ENCODE measurements around the gene PINK1. TPM values are rescaled to one million over a fixed set of nuclear protein-coding genes. Genes with fewer than 3 reads are reported as not detected.
A peak's percentile ranks its signal among the peaks of the same experiment; 100 is the strongest.

Gene PINK1
- polyA plus RNA-seq, 1 donor (not counting 4 experiments of a cell fraction or from before 2014, with no cell fraction given), result 44.6 TPM

GRCh38 chr1:20695515-20695914, 62.3 kb downstream of the PINK1 start:
- dilution Hi-C loops (cut with MboI; ENCODE audit: extremely low pct_ligation_motif_present, low sequenced_read_pairs), result no loop called here
- no peak for FAIRE-seq
- H3K9me1 ChIP-seq (ENCODE audit: control insufficient read depth, extremely low read depth, insufficient read depth, low read length), result no peaks in the 10 kb centered on the region

DNA sequence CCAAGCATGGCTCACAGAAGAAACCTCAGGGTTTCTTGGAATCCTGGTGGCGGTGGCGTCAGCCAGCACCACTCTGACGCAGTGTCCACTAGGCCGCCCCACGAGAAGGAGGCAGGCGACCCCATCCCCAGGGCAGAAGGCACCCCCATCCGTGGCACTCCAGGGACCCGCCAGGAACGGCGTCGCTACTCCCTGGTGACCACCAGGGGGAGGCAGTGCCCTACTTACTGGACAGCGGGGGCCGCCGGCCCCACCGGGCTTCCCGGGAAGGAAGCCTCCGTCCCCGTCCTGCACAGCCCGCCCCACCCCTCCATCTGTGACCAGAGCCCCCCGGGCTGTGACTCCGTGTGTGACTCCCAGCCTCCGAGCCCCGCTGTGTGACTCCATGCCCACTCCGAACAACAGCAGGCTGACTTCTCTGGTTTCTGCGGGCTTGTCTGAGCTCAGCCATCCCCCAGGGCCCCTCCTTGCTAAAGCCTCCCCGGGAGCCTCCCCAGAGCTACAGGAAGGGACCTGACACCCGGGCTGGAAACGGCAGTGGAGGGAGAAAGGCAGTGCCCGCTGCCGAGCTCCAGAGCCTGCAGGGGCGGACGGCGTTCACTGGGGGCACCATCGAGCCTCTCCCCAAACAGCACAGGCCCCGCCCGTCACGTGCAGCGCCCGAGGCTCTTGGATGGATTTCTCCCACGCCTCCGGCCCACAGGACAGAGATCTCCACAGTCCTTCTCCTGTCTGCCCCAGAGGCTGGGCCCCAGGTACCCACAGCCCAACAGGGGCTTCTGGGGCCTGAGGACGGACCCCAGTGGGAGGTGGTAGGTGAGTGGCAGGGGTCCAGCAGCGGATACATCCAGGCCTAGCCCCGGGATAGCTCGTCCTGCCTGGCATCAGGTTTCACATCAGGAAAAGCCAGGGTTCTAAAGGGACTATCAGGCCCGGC, 63.4 kb downstream of the PINK1 start:
- FAIRE-seq, result peak; percentile 69
- H3K4me3 ChIP-seq (ENCODE audit: control insufficient read depth in 2 of 3, extremely low read depth in 1 of 3, insufficient read depth in 2 of 3, low read depth in 1 of 3, low read length in 3 of 3), result peak overlapping the region; percentile 32 to 75 (median 74)
- H2AFZ ChIP-seq (ENCODE audit: control insufficient read depth, low read length), result peak overlapping the region; percentile 82
- peaks cover 24% of the 10 kb centered on the region for H3K4me1 ChIP-seq (ENCODE audit: control insufficient read depth, extremely low read depth, insufficient read depth, low read length)
- peak overlapping the region; percentile 73 for H3K9ac ChIP-seq (ENCODE audit: control insufficient read depth, extremely low read depth, insufficient read depth, low read length)
- peaks cover 0 to 10% of the 10 kb centered on the region in 2 experiments for H3K36me3 ChIP-seq (ENCODE audit: control insufficient read depth in 2 of 2, extremely low read depth in 1 of 2, insufficient read depth in 2 of 2, low read length in 2 of 2)
- H3K4me2 ChIP-seq (ENCODE audit: control insufficient read depth, extremely low read depth, insufficient read depth, low read depth, low read length), result peak overlapping the region; percentile 67
- DNase-seq (ENCODE audit: low read depth, low spot score), result peak; percentile 58
- no peaks in the 10 kb centered on the region for H3K27me3 ChIP-seq (ENCODE audit: control insufficient read depth, extremely low read depth, insufficient read depth, low read length)
- peak overlapping the region; percentile 74 for H3K27ac ChIP-seq (ENCODE audit: control insufficient read depth, insufficient read depth, low read length)
- no peaks in the 10 kb centered on the region for H4K20me1 ChIP-seq (ENCODE audit: control insufficient read depth, extremely low read depth, insufficient read depth, low read length)
- no peaks in the 10 kb centered on the region for H3K9me3 ChIP-seq (ENCODE audit: control insufficient read depth, low read depth, low read length)
- TF ChIP-seq, protein P1, sequence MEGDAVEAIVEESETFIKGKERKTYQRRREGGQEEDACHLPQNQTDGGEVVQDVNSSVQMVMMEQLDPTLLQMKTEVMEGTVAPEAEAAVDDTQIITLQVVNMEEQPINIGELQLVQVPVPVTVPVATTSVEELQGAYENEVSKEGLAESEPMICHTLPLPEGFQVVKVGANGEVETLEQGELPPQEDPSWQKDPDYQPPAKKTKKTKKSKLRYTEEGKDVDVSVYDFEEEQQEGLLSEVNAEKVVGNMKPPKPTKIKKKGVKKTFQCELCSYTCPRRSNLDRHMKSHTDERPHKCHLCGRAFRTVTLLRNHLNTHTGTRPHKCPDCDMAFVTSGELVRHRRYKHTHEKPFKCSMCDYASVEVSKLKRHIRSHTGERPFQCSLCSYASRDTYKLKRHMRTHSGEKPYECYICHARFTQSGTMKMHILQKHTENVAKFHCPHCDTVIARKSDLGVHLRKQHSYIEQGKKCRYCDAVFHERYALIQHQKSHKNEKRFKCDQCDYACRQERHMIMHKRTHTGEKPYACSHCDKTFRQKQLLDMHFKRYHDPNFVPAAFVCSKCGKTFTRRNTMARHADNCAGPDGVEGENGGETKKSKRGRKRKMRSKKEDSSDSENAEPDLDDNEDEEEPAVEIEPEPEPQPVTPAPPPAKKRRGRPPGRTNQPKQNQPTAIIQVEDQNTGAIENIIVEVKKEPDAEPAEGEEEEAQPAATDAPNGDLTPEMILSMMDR (optimal IDR thresholded peaks at IDR 0.05 in 1 of 3, IDR thresholded peaks at IDR 0.05 in 1 of 3, conservative IDR thresholded peaks at IDR 0.05 in 1 of 3; ENCODE audit: extremely low read depth in 1 of 3, insufficient read depth in 2 of 3, low read length in 3 of 3), result peak; percentile 60 to 94 (median 94)
- TF ChIP-seq EZH2 (IDR thresholded peaks at IDR 0.05; ENCODE audit: low read length), result no peak
- no peaks in the 10 kb centered on the region for H3K9me1 ChIP-seq (ENCODE audit: control insufficient read depth, extremely low read depth, insufficient read depth, low read length)
- no peaks in the 10 kb centered on the region for H3K79me2 ChIP-seq (ENCODE audit: control insufficient read depth, insufficient read depth, low read length)
- dilution Hi-C loops (cut with MboI; ENCODE audit: extremely low pct_ligation_motif_present, low sequenced_read_pairs), result no loop called here

More at GRCh38 chr1:20695515-20695914, 62.3 kb downstream of the PINK1 start:
- no peak overlapping the region for H3K27ac ChIP-seq (ENCODE audit: control insufficient read depth, insufficient read depth, low read length)
- no peak overlapping the region for H3K4me3 ChIP-seq (ENCODE audit: control insufficient read depth in 2 of 3, extremely low read depth in 1 of 3, insufficient read depth in 2 of 3, low read depth in 1 of 3, low read length in 3 of 3)
- H3K4me1 ChIP-seq (ENCODE audit: control insufficient read depth, extremely low read depth, insufficient read depth, low read length), result peaks cover 23% of the 10 kb centered on the region
- no peaks in the 10 kb centered on the region for H4K20me1 ChIP-seq (ENCODE audit: control insufficient read depth, extremely low read depth, insufficient read depth, low read length)
- no peaks in the 10 kb centered on the region for H3K27me3 ChIP-seq (ENCODE audit: control insufficient read depth, extremely low read depth, insufficient read depth, low read length)
- H3K79me2 ChIP-seq (ENCODE audit: control insufficient read depth, insufficient read depth, low read length), result no peaks in the 10 kb centered on the region
- H2AFZ ChIP-seq (ENCODE audit: control insufficient read depth, low read length), result no peak overlapping the region
- TF ChIP-seq, protein P1 (optimal IDR thresholded peaks at IDR 0.05 in 1 of 3, IDR thresholded peaks at IDR 0.05 in 1 of 3, conservative IDR thresholded peaks at IDR 0.05 in 1 of 3; ENCODE audit: extremely low read depth in 1 of 3, insufficient read depth in 2 of 3, low read length in 3 of 3), result no peak
- TF ChIP-seq EZH2 (IDR thresholded peaks at IDR 0.05; ENCODE audit: low read length), result no peak
- no peak overlapping the region for H3K9ac ChIP-seq (ENCODE audit: control insufficient read depth, extremely low read depth, insufficient read depth, low read length)
- H3K9me3 ChIP-seq (ENCODE audit: control insufficient read depth, low read depth, low read length), result no peaks in the 10 kb centered on the region
- peaks cover 0 to 10% of the 10 kb centered on the region in 2 experiments for H3K36me3 ChIP-seq (ENCODE audit: control insufficient read depth in 2 of 2, extremely low read depth in 1 of 2, insufficient read depth in 2 of 2, low read length in 2 of 2)
- DNase-seq (ENCODE audit: low read depth, low spot score), result no peak
- H3K4me2 ChIP-seq (ENCODE audit: control insufficient read depth, extremely low read depth, insufficient read depth, low read depth, low read length), result no peak overlapping the region

All from keratinocyte (primary cell).